Transverse colon (tissue), 3 donors: Measurements from ENCODE around the gene SIT1.
"Not testable (repeated sequence)": the region's sequence is repeated elsewhere in the genome, so short reads cannot be mapped to it uniquely, and the experiment has no call there.

Source experiments
- POLR2A ChIP-seq: fragments of 450-650 bp; IDR thresholded peaks from one replicate; pipeline ENCODE4 v1.6.1; 2016; ENCODE audit warnings: antibody characterized with exemption, mild to moderate bottlenecking, moderate library complexity
- POLR2AphosphoS5 ChIP-seq, 3 donors: sonication (generic); formaldehyde crosslinking; IDR thresholded peaks; one replicate each; pipeline ENCODE4 v1.6.1; 2016; ENCODE audit warnings: antibody characterized with exemption in 3 of 3

- not testable (repeated sequence) for TF ChIP-seq POLR2AphosphoS5 (IDR thresholded peaks at IDR 0.05); POLR2A
Observed at GRCh38 chr9:35639225-35639624, 11.5 kb downstream of the SIT1 start.
